ENCODE measurements around the gene MYO5A.
"Not testable (repeated sequence)": the region's sequence is repeated elsewhere in the genome, so short reads cannot be mapped to it uniquely, and the experiment has no call there.

MYO5A gene

GRCh38 chr15:52505151-52505550 is 23.5 kb downstream of the MYO5A start:
- DNase-seq (ENCODE audit: low read depth) = no peak

GRCh38 chr15:52503788-52504496 is 24.7 kb downstream of the MYO5A start:
- no peak for DNase-seq (ENCODE audit: low read depth)

GRCh38 chr15:52502608-52503007 is 26.1 kb downstream of the MYO5A start:
- no peak for DNase-seq (ENCODE audit: low read depth)

GRCh38 chr15:52499506-52499905 is 29.2 kb downstream of the MYO5A start:
- no peak for DNase-seq (ENCODE audit: low read depth)

- DNase-seq (ENCODE audit: low read depth) = no peak
Observed at GRCh38 chr15:52498706-52499105, 30.0 kb downstream of the MYO5A start.

- DNase-seq (ENCODE audit: low read depth) = no peak
Observed at GRCh38 chr15:52496776-52497470, 31.8 kb downstream of the MYO5A start.

- no peak for DNase-seq (ENCODE audit: low read depth)
Observed at GRCh38 chr15:52496175-52496574, 32.5 kb downstream of the MYO5A start.

GRCh38 chr15:52495125-52495524 is 33.6 kb downstream of the MYO5A start:
- DNase-seq (ENCODE audit: low read depth) = no peak

GRCh38 chr15:52493968-52494367 is 34.7 kb downstream of the MYO5A start:
- DNase-seq (ENCODE audit: low read depth) = no peak

- no peak for DNase-seq (ENCODE audit: low read depth)
Observed at GRCh38 chr15:52492132-52492531, 36.5 kb downstream of the MYO5A start.

- DNase-seq (ENCODE audit: low read depth) = no peak
Observed at GRCh38 chr15:52491472-52491871, 37.2 kb downstream of the MYO5A start.

GRCh38 chr15:52489430-52489829 is 39.2 kb downstream of the MYO5A start:
- not testable (repeated sequence) for DNase-seq (ENCODE audit: low read depth)

GRCh38 chr15:52488830-52489229 is 39.9 kb downstream of the MYO5A start:
- DNase-seq (ENCODE audit: low read depth) = no peak

GRCh38 chr15:52486003-52486996 is 42.4 kb downstream of the MYO5A start:
- no peak for DNase-seq (ENCODE audit: low read depth)

- DNase-seq (ENCODE audit: low read depth) = no peak
Observed at GRCh38 chr15:52485290-52485689, 43.4 kb downstream of the MYO5A start.

GRCh38 chr15:52483707-52484106 is 45.0 kb downstream of the MYO5A start:
- no peak for DNase-seq (ENCODE audit: low read depth)

GRCh38 chr15:52481915-52482314 is 46.8 kb downstream of the MYO5A start:
- no peak for DNase-seq (ENCODE audit: low read depth)

GRCh38 chr15:52480990-52481389 is 47.7 kb downstream of the MYO5A start:
- DNase-seq (ENCODE audit: low read depth) = no peak

GRCh38 chr15:52466716-52467115 is 62.0 kb downstream of the MYO5A start:
- no peak for DNase-seq (ENCODE audit: low read depth)

GRCh38 chr15:52466134-52466701 is 62.5 kb downstream of the MYO5A start:
- no peak for DNase-seq (ENCODE audit: low read depth)

GRCh38 chr15:52464478-52464877 is 64.2 kb downstream of the MYO5A start:
- no peak for DNase-seq (ENCODE audit: low read depth)

- DNase-seq (ENCODE audit: low read depth) = no peak
Observed at GRCh38 chr15:52464040-52464439, 64.6 kb downstream of the MYO5A start.

Measured in stimulated activated CD8-positive, alpha-beta memory T cell treated with anti-CD3 and anti-CD28 coated beads, Interleukin-15, amount 100 ng/mL, for 24 hours (primary cell).